GM12874 (cell line): ENCODE measurements around the gene SRSF9.
A peak's percentile ranks its signal among the peaks of the same experiment; 100 is the strongest.

Experiments used
- TF ChIP-seq, protein P1 (sequence below): IDR thresholded peaks from 2 replicates; pipeline ENCODE4 v1.5.1; 2011; ENCODE audit warnings: low read depth, mild to moderate bottlenecking, control low read depth, low read length, moderate library complexity; ENCODE audit not compliant: insufficient read depth

Gene SRSF9

GRCh38 chr12:120438495-120439198 is 30.9 kb downstream of the SRSF9 start:
- TF ChIP-seq, protein P1, sequence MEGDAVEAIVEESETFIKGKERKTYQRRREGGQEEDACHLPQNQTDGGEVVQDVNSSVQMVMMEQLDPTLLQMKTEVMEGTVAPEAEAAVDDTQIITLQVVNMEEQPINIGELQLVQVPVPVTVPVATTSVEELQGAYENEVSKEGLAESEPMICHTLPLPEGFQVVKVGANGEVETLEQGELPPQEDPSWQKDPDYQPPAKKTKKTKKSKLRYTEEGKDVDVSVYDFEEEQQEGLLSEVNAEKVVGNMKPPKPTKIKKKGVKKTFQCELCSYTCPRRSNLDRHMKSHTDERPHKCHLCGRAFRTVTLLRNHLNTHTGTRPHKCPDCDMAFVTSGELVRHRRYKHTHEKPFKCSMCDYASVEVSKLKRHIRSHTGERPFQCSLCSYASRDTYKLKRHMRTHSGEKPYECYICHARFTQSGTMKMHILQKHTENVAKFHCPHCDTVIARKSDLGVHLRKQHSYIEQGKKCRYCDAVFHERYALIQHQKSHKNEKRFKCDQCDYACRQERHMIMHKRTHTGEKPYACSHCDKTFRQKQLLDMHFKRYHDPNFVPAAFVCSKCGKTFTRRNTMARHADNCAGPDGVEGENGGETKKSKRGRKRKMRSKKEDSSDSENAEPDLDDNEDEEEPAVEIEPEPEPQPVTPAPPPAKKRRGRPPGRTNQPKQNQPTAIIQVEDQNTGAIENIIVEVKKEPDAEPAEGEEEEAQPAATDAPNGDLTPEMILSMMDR, result no peak

- TF ChIP-seq, protein P1, result 0 out of 2 replicates have a peak, but pooled peaks have one; percentile 14
Observed at GRCh38 chr12:120437735-120438494, 31.6 kb downstream of the SRSF9 start, which contains the start of gene COX6A1. Gene COX6A1 (plus strand): TSS chr12:120438113. CDS start chr12:120438127, 14 bp downstream.

- TF ChIP-seq, protein P1, result no peak
Observed at GRCh38 chr12:120432772-120433525, 36.6 kb downstream of the SRSF9 start.

DNA sequence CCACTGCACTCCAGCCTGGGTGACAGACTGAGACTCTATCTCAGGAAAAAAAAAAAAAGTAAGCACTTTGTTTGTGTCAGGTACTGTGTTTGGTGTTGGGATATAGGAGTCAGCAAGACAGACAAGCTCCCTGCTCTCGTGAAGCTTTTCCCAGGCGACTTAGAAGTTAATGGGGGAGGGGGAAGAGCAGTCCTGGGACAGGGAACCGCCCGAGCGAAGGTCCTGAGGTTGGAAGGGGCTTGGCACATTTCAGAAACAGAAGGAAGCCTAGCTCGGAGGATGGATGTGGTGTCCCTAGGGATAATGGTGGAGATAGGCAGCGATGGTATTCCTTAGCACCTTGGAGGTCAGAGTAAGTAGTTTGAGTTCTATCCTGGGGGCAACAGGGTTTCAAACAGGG is 40.2 kb downstream of the SRSF9 start:
- TF ChIP-seq, protein P1, result no peak

GRCh38 chr12:120428597-120429229 is 40.8 kb downstream of the SRSF9 start:
- TF ChIP-seq, protein P1, result no peak

DNA sequence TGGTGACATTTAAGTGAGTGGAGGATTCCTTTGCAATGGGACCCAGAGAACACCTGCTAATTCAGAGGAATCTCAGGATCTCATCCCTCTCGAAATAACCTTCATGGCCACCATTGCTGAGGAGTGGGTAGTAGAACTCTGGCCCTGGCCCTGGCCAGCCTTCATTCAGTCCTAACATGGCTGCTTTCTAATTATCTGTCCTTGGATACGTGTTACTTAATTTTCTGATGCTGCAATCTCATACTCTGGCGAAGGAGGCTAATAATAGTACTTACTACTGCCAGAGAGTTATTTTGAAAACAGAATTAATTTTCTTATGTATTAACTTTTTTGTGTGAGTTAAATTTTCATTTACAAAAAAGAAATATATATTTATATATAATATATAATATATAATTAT is 43.8 kb downstream of the SRSF9 start:
- TF ChIP-seq, protein P1, result no peak
